ENCODE results near the gene CELSR1.

DNA sequence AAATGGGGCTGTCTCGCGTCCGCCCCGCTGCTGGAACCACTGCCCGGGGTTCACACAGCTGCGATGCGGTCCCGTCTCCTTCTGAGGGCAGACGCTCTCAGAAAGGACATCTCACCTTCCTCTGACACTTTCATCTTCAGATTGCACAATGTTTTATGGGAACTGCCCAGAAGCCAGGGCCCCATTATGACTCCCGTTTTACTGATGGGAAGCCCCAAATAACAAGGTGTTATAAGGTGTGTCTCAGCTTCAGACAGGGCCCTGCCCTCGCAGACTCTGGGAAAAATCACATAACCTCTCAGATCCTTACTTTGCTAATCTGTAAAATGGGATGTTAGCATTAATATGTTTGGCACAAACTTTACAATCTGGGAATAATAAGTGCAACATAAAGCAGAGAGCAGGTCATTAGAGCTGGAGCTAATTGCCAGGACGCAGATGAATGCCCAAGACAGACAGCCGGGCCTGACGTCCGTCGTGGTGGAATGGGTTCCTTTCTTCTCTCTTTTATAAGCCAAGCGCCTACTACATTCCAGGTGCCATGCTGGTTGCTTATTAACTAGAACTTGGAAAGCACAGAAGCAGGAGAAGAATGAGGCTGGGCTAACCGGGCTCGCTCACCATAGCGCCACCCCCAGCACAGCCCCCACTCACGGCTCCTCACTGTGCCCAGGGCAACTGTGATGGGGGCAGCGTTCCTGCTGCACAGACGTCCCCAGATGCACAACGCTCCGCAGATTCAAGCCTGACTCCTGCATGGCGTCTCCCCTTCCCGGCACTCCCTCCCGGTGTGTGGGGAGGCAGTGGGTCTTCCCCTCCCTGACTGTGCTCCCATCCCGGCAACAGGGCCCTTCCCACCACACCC lies 158.1 kb downstream of the CELSR1 start:
- TF ChIP-seq CTCF (IDR thresholded peaks at IDR 0.05; ENCODE audit: low read length), result no peak
- no peak for TF ChIP-seq EZH2phosphoT487 (IDR thresholded peaks at IDR 0.05; ENCODE audit: low read length)
